Activated T-cell treated with anti-CD3 and anti-CD28 coated beads, Interleukin-2, amount 50 U/mL, for 24 hours (primary cell): Measurements from ENCODE around the gene LETMD1.
"Not testable (repeated sequence)": the region's sequence is repeated elsewhere in the genome, so short reads cannot be mapped to it uniquely, and the experiment has no call there.

Source experiments
- DNase-seq: peaks from one replicate; pipeline ENCODE4 v3.0.0-alpha.2; 2020
- H3K27ac Mint-ChIP-seq: 2 replicates; pipeline ENCODE4 v1.8.0; 2020; ENCODE audit warnings: mild to moderate bottlenecking, mixed read lengths
- H3K27me3 Mint-ChIP-seq: 2 replicates; pipeline ENCODE4 v1.8.0; 2020; ENCODE audit warnings: mixed read lengths
- H3K36me3 Mint-ChIP-seq: 2 replicates; pipeline ENCODE4 v1.8.0; 2020; ENCODE audit warnings: low read depth, mixed read lengths
- H3K4me1 Mint-ChIP-seq: 2 replicates; pipeline ENCODE4 v1.8.0; 2020; ENCODE audit warnings: low read depth, mixed read lengths
- H3K4me3 Mint-ChIP-seq: 2 replicates; pipeline ENCODE4 v1.8.0; 2020; ENCODE audit warnings: mild to moderate bottlenecking, moderate library complexity, mixed read lengths
- H3K9me3 Mint-ChIP-seq: 2 replicates; pipeline ENCODE4 v1.8.0; 2020; ENCODE audit warnings: mixed read lengths

The LETMD1 gene, protein sequence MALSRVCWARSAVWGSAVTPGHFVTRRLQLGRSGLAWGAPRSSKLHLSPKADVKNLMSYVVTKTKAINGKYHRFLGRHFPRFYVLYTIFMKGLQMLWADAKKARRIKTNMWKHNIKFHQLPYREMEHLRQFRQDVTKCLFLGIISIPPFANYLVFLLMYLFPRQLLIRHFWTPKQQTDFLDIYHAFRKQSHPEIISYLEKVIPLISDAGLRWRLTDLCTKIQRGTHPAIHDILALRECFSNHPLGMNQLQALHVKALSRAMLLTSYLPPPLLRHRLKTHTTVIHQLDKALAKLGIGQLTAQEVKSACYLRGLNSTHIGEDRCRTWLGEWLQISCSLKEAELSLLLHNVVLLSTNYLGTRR

DNA sequence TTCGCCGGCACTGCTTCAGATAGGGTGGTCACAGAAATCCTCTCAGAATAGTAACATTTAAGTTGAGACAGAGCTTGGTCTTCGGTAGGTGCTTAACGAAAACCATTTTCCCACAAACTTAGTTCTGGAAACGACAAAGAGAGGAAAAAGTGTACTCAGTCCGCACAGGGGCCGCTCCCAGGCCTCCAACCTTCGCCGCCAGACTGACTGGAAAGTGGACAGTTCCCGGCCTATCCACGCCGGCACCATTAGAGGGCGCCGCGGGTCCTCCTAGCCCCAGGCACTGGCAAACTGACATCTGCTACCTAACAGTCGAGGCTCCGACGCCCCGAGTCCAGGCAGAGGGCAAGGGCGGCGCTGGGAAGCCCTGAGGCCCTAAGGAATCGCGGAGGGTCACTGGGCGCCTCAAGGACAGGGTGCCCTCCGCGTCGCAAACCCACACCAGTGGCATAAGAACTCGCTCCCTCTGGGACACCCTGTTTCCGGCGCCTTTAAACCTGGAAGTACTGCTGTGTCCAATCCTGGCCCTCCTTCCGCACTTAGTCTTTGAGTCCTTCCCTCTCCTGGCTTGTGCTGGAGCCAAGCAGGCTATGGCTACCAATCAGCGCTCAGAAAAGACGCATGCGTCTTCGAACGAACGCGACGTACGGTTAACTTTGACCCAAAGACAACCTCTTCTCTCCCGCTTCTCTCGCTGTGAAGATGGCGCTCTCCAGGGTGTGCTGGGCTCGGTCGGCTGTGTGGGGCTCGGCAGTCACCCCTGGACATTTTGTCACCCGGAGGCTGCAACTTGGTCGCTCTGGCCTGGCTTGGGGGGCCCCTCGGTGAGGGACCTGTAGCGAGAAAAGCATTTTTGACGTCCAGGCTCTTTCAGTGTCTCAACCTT is at the start of gene LETMD1:
Gene LETMD1 (plus strand): TSS at position 673 of the 886 bp plus-strand sequence. CDS start 30 bp downstream, at position 703.
- Mint-ChIP-seq H3K9me3 (no peaks in the 10 kb centered on the region), H3K27ac (peak within 1 kb of the TSS; percentile 96), H3K4me3 (peak within 1 kb of the TSS; percentile 99), H3K36me3 (peaks cover 44% of the 10 kb centered on the region), H3K4me1 (peaks cover 41% of the 10 kb centered on the region), H3K27me3 (no peaks in the 10 kb centered on the region)
- DNase-seq, result peak; percentile 94

DNA sequence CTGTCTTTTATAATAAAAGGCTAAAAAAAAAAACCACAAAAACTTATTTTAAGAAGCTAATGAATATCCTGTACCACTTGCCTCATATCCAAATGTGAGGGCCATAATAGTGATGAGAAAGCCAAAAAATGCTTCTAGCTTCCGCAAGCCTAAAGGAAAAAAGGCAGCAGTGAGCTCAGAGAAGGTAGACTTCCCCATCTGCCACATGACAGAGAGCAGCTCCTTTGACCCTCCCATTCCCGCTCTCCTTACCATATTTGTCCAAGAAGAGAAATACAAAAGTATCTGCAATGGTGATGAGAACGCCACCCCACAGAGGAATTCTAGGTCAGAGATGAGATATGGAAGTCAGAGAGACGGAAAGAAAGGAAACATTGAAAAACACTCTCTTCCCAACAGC is 49.0 kb upstream of the LETMD1 start:
- no peaks in the 10 kb centered on the region for H3K27me3 Mint-ChIP-seq
- H3K27ac Mint-ChIP-seq, result peak overlapping the region; percentile 72
- peaks cover 17% of the 10 kb centered on the region for H3K4me1 Mint-ChIP-seq
- H3K4me3 Mint-ChIP-seq, result no peak overlapping the region
- DNase-seq, result no peak
- H3K9me3 Mint-ChIP-seq, result no peaks in the 10 kb centered on the region
- H3K36me3 Mint-ChIP-seq, result peaks cover 83% of the 10 kb centered on the region

DNA sequence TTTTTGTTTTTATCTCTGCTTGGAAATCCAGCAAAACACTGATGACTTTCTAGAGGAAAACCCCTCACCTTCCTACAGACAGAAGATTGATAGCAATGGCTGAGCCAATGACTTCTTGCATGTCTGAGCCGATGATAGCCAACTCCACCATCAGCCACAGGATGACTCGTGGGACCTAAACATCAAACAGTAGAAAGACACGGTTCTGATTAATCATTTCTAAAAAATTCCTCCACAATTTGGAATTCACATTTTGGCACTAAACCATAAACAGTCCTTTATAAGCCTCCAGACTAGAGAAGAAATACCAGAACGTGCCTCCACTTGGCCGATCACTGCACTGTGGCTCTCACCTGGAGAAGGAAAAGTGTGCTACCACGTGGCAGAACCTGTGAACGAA is 47.9 kb upstream of the LETMD1 start:
- Mint-ChIP-seq H3K36me3 (peaks cover 83% of the 10 kb centered on the region), H3K27me3 (no peaks in the 10 kb centered on the region), H3K4me3 (no peak overlapping the region), H3K27ac (peak overlapping the region; percentile 54), H3K9me3 (no peaks in the 10 kb centered on the region), H3K4me1 (peaks cover 17% of the 10 kb centered on the region)
- no peak for DNase-seq

DNA sequence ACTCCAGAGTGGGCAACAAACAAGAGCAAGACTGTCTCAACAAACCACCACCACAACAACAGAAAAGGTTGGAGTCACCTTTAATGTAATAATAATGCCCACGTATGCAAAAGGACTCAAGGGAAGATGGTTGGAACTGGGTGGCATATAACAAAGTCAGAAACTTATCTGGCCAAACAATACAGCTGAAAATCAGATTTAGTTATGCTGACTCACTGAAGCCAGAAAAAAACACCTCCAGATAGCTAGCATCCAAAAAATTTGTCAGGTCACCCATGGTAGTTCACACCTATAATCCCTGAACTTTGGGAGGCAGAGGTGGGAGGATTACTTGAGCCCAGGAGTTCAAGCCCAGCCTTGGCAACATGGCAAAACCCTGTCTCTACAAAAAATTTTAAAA is 46.3 kb upstream of the LETMD1 start:
- no peaks in the 10 kb centered on the region for H3K9me3 Mint-ChIP-seq
- DNase-seq, result no peak
- H3K27ac Mint-ChIP-seq, result peak overlapping the region; percentile 18
- peaks cover 81% of the 10 kb centered on the region for H3K36me3 Mint-ChIP-seq
- no peak overlapping the region for H3K4me3 Mint-ChIP-seq
- peaks cover 17% of the 10 kb centered on the region for H3K4me1 Mint-ChIP-seq
- H3K27me3 Mint-ChIP-seq, result no peaks in the 10 kb centered on the region

DNA sequence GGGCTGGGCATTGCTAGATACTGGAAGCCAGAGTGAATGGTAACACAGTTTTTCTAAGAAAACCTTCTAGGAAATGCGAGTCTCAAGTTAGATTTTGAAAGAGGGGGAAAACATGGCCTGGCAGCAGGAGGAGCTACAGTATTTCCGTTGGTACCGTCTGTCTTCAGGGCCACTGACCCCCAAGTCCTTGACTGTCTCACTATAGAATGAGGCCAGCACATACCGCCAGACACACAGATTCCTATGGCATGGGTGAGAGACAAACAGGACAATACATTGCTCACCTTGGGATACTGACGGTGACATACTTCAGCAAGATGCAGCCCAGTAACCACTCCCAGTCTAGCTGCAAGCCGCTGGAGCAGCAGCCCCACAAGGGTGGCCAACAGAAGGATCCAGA is 43.6 kb upstream of the LETMD1 start:
- Mint-ChIP-seq H3K27me3 (no peaks in the 10 kb centered on the region), H3K27ac (peak overlapping the region; percentile 29), H3K9me3 (no peaks in the 10 kb centered on the region), H3K4me3 (no peak overlapping the region), H3K4me1 (peaks cover 18% of the 10 kb centered on the region), H3K36me3 (peaks cover 81% of the 10 kb centered on the region)
- no peak for DNase-seq

DNA sequence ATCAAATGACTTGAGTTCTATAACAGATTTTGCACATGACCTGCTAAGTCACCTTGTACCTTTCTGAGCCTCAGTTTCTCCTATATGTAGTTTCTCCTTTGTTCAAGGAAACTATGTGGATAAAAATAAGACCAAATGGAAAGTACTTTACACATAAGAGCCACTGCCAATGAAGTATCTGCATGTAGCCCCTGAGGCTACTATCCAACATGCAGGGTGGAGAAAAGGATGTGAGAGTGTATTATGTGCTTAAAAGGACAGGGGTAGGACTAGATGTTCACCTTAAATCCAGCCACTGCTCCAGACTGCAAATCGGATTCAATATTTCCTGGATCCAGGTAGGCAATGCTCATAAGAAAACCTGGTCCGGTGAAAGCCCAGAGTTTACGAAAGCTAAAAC is 43.1 kb upstream of the LETMD1 start:
- Mint-ChIP-seq H3K36me3 (peaks cover 78% of the 10 kb centered on the region), H3K27me3 (no peaks in the 10 kb centered on the region), H3K9me3 (no peaks in the 10 kb centered on the region), H3K27ac (peak overlapping the region; percentile 48), H3K4me3 (no peak overlapping the region), H3K4me1 (peaks cover 22% of the 10 kb centered on the region)
- no peak for DNase-seq

DNA sequence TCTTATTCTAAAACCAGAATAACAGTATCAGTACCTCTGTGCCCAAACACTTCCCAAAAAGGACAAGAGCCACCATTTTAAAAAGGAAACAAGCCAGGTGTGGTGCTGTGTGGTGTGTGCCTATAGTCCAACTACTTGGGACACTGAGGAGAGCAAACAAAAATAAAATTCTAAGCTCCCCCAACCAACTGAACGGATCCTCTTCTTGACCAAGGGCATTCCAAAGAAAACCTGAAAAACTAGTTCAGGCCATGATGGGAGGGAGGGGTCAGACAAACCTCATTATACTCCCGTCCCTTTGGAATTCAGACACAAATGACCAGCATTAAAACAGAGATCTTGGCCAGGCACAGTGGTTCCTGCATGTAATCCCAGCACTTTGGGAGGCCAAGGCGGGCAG is 42.5 kb upstream of the LETMD1 start:
- H3K4me1 Mint-ChIP-seq, result peaks cover 20% of the 10 kb centered on the region

DNA sequence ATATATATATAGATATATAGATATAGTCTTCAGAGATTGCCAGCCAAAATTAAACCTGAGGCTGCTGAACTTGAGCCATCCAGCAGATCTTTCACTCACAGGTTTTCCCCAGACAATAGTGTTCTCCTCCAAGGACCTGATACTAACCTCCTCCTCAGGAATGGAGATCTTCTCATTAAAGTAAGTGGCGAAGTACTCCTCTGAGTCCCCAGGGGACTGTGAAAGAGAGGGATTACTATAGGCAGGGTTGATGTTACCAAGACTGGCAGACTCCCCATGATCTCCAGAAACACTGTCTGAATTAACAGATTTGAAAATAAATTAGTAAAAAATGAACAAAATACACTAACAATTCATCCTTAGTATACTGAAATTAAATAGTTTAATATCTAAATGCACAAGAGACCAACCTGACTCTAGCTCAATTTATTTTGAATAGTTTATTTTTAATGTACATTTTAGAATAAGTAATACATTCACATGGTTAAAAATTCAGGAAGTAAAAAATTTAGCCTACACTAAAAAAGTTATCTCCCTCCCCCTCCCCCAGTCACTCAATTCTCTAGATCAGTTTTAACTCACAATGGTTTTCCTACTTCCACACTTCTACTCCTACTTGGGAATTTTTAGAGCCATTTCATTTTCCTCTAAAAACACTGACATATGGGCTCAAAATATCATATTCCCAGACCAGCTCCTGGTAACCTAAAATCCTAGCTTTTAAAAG is 39.6 kb upstream of the LETMD1 start:
- H3K4me3 Mint-ChIP-seq, result peak overlapping the region; percentile 9
- peaks cover 57% of the 10 kb centered on the region for H3K36me3 Mint-ChIP-seq
- no peak for DNase-seq
- H3K27me3 Mint-ChIP-seq, result no peaks in the 10 kb centered on the region
- no peaks in the 10 kb centered on the region for H3K9me3 Mint-ChIP-seq
- H3K27ac Mint-ChIP-seq, result peak overlapping the region; percentile 77
- peaks cover 42% of the 10 kb centered on the region for H3K4me1 Mint-ChIP-seq

More for the DNA sequence above, 42.5 kb upstream of the LETMD1 start:
- Mint-ChIP-seq H3K27ac (peak overlapping the region; percentile 48), H3K27me3 (no peaks in the 10 kb centered on the region), H3K9me3 (no peaks in the 10 kb centered on the region), H3K36me3 (peaks cover 78% of the 10 kb centered on the region), H3K4me3 (no peak overlapping the region)
- DNase-seq, result no peak

DNA sequence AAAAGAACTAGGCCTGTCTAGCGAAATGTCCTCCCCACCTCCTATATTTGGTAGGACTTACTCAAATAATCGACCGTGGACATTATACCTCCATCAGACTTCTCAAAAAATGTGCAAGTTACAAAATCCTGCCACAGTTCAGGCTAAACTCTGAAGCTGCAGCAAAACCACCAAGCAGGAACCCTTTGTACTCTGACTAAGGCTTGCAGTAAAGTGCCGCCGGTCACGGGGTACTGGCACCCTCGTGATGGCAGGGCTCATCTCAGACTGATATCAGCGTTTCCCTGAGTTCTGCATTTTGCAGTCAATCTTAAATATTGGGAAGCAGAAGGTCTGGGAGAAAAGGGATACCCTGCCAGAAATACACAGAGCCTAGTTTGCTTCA is 39.1 kb upstream of the LETMD1 start:
- peak overlapping the region; percentile 9 for H3K4me3 Mint-ChIP-seq
- peaks cover 43% of the 10 kb centered on the region for H3K4me1 Mint-ChIP-seq
- peak overlapping the region; percentile 77 for H3K27ac Mint-ChIP-seq
- H3K27me3 Mint-ChIP-seq, result no peaks in the 10 kb centered on the region
- no peaks in the 10 kb centered on the region for H3K9me3 Mint-ChIP-seq
- peaks cover 52% of the 10 kb centered on the region for H3K36me3 Mint-ChIP-seq
- DNase-seq, result peak; percentile 53

DNA sequence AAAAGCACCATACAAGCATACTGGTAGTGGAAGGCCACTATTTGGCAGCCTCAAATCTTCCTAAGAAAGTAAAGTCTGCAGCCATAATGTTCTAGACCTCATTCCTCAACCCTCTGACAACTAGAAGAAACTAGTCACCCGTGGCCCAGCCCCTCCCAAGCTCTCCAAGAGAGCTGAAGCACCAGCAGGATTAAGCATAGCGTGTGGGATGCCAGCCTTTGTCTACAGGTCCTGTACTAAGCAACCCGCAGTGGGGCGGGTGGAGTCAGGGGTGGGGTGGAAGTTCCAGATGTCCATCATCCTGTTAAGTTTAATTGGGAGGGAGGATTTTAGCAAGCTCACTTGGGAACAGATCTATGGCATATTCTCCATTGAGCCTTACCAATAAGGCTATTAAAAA is 36.2 kb upstream of the LETMD1 start:
- H3K27me3 Mint-ChIP-seq, result no peaks in the 10 kb centered on the region
- peaks cover 27% of the 10 kb centered on the region for H3K36me3 Mint-ChIP-seq
- no peak overlapping the region for H3K4me3 Mint-ChIP-seq
- H3K27ac Mint-ChIP-seq, result peak overlapping the region; percentile 57
- H3K4me1 Mint-ChIP-seq, result peaks cover 46% of the 10 kb centered on the region
- H3K9me3 Mint-ChIP-seq, result no peaks in the 10 kb centered on the region
- no peak for DNase-seq

DNA sequence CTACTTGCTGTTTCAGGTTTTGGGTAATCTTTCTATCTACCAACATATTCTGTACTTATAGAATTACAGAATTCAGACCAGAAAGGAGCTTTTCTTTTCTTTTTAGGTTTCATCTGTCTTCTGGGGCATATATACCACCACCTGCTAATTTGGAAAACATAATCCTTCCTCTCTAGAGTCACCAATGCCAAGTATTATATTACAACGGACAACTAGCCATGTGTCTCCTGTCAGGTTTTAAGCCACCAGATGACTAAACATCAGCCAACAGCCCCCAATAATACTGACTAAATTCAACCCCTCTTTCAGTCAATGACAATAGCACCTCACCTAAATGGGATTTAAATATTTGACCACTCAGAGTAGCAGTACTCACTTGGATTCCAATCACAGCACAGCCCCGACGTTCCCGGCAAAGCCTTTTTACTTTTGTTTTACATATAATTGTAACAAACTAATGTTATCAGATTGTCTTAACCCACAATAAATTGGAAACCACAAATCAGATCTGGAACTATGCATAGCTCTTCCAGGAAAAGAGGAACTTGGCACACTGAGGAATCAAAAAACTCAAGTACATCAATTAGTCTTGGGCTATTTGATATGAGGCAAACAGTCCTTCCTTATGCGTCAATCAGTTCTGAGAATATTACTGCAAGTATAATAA is 35.4 kb upstream of the LETMD1 start:
- Mint-ChIP-seq H3K27ac (peak overlapping the region; percentile 23), H3K4me1 (peaks cover 48% of the 10 kb centered on the region), H3K9me3 (no peaks in the 10 kb centered on the region), H3K27me3 (no peaks in the 10 kb centered on the region), H3K4me3 (no peak overlapping the region), H3K36me3 (peaks cover 21% of the 10 kb centered on the region)
- DNase-seq, result no peak

DNA sequence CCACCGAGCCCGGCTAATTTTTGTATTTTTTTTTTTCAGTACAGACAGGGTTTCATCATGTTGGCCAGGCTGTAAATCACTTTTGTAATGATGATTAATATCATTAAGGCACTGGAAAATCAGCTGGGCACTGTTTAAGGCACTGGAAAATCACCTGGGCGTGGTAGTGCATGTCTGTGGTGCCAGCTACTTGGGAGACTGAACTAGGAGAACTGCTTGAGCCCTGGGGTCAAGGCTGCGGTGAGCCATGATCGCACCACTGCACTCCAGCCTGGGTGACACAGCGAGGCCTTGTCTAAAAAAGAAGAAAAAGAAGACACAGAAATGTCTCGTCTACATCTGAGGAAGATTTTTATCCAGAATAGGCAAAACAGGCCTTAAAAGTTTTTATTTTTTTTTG is 34.7 kb upstream of the LETMD1 start:
- H3K4me1 Mint-ChIP-seq, result peaks cover 49% of the 10 kb centered on the region

DNA sequence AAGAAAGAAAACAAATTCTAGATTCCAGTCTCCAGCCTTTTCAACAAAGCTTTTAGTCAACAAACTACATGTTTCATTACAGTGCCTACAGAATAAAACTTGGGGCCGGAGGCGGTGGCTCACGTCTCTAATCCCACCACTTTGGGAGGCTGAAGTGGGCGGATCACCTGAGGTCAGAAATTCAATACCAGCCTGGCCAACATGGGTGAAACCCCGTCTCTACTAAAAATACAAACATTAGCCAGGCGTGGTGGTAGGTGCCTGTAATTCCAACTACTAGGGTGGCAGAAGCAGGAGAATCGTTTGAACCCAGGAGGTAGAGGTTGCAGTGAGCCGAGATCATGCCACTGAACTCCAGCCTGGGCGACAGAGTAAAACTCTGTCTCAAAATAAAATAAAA is 33.7 kb upstream of the LETMD1 start:
- H3K4me3 Mint-ChIP-seq, H3K27me3 Mint-ChIP-seq, DNase-seq, H3K27ac Mint-ChIP-seq, H3K9me3 Mint-ChIP-seq: not testable (repeated sequence)
- Mint-ChIP-seq H3K4me1 (peaks cover 44% of the 10 kb centered on the region), H3K36me3 (peaks cover 13% of the 10 kb centered on the region)

More for the DNA sequence above, 34.7 kb upstream of the LETMD1 start:
- Mint-ChIP-seq H3K27me3 (no peaks in the 10 kb centered on the region), H3K9me3 (no peaks in the 10 kb centered on the region), H3K27ac (peak overlapping the region; percentile 23), H3K4me3 (no peak overlapping the region), H3K36me3 (peaks cover 14% of the 10 kb centered on the region)
- DNase-seq, result no peak

DNA sequence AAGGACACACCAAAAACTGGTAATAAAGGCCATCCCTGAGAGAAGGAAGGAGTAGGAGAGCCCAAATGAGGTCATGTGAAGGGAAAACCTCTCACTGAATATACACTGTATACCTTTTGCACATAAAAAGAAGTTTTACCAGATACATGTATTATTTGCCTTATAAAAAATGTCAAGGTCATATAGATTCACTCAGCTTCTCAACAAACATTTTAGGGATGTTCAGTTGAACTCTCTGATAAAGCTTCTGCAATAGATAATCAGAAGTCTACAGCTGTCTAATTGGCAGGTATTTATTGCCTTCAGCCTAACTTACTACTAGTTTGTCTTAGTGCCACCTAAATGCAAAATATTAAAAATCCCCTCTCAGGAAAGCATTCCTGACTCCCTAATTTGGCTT is 30.7 kb upstream of the LETMD1 start:
- Mint-ChIP-seq H3K27me3 (no peaks in the 10 kb centered on the region), H3K27ac (peak overlapping the region; percentile 80), H3K4me3 (no peak overlapping the region), H3K36me3 (peaks cover 25% of the 10 kb centered on the region), H3K4me1 (peaks cover 51% of the 10 kb centered on the region), H3K9me3 (no peaks in the 10 kb centered on the region)
- no peak for DNase-seq
